Neural cell (in vitro differentiated cells): Measurements from ENCODE around the gene DCLK1. TPM values are rescaled to one million over a fixed set of nuclear protein-coding genes. Genes with fewer than 3 reads are reported as not detected.
"Not testable (repeated sequence)": the region's sequence is repeated elsewhere in the genome, so short reads cannot be mapped to it uniquely, and the experiment has no call there.

Experiments used
- H2AFZ ChIP-seq: fragments of 200-600, 300-800 bp; sonication (generic), shearing (Covaris generic); 2 replicates; pipeline ENCODE4 v1.6.0; 2014; ENCODE audit warnings: low read depth, mild to moderate bottlenecking, antibody characterized with exemption, low read length, moderate library complexity
- H3F3A ChIP-seq: fragments of 200-600 bp; shearing (Covaris generic); 2 replicates; pipeline ENCODE4 v1.6.1; 2016; ENCODE audit warnings: mild to moderate bottlenecking, moderate library complexity, mixed read lengths, antibody characterized with exemption, low read length; ENCODE audit not compliant: insufficient read depth, poor library complexity, severe bottlenecking
- H3K27ac ChIP-seq: fragments of 200-600, 300-800 bp; sonication (generic), shearing (Covaris generic); 2 replicates; pipeline ENCODE4 v1.5.1; 2014; ENCODE audit warnings: mild to moderate bottlenecking, low read length, moderate library complexity
- H3K27me3 ChIP-seq: fragments of 300-800, 200-600 bp; sonication (generic), shearing (Covaris generic); 2 replicates; pipeline ENCODE4 v1.6.0; 2014; ENCODE audit warnings: mild to moderate bottlenecking, low read depth, low read length, moderate library complexity; ENCODE audit not compliant: insufficient read depth
- H3K36me3 ChIP-seq: fragments of 300-800, 200-600 bp; sonication (generic), shearing (Covaris generic); 2 replicates; pipeline ENCODE4 v1.5.1; 2014; ENCODE audit warnings: mild to moderate bottlenecking, antibody characterized with exemption, low read length, moderate library complexity; ENCODE audit not compliant: insufficient read depth
- H3K4me2 ChIP-seq: fragments of 300-800, 200-600 bp; sonication (generic), shearing (Covaris generic); 2 replicates; pipeline ENCODE4 v1.6.0; 2014; ENCODE audit warnings: mild to moderate bottlenecking, low read length
- H3K4me3 ChIP-seq: fragments of 300-800, 200-600 bp; sonication (generic), shearing (Covaris generic); 2 replicates; pipeline ENCODE4 v1.5.1; 2014; ENCODE audit warnings: mild to moderate bottlenecking, low read length, moderate library complexity
- H3K79me2 ChIP-seq: fragments of 200-600 bp; shearing (Covaris generic); replicated peaks from 2 replicates; pipeline ENCODE4 v1.6.0; 2014; ENCODE audit warnings: mild to moderate bottlenecking, low read length, moderate library complexity; ENCODE audit not compliant: insufficient read depth
- H3K9ac ChIP-seq: fragments of 300-800, 200-600 bp; sonication (generic), shearing (Covaris generic); 2 replicates; pipeline ENCODE4 v1.6.1; 2016; ENCODE audit warnings: mild to moderate bottlenecking, low read length, mixed read lengths
- H3K9me2 ChIP-seq: fragments of 200-600 bp; shearing (Covaris generic); 2 replicates; pipeline ENCODE4 v1.6.1; 2016; ENCODE audit warnings: mild to moderate bottlenecking, low read length, mixed read lengths; ENCODE audit not compliant: insufficient read depth
- H3K9me3 ChIP-seq: fragments of 200-600, 300-800 bp; sonication (generic), shearing (Covaris generic); 2 replicates; pipeline ENCODE4 v1.6.1; 2016; ENCODE audit warnings: mild to moderate bottlenecking, mixed run types, low read length, moderate library complexity, mixed read lengths
- H4K20me1 ChIP-seq: fragments of 200-600 bp; shearing (Covaris generic); 2 replicates; pipeline ENCODE4 v1.6.1; 2016; ENCODE audit warnings: mild to moderate bottlenecking, mixed run types; ENCODE audit not compliant: insufficient read depth
- EP300 ChIP-seq: fragments of 450-650 bp; conservative IDR thresholded peaks from 2 replicates; pipeline ENCODE4 v1.6.1; 2014; ENCODE audit warnings: antibody characterized with exemption, mild to moderate bottlenecking, moderate library complexity; ENCODE audit not compliant: poor library complexity, severe bottlenecking
- EZH2 ChIP-seq: fragments of 200-600, 300-800 bp; shearing (Covaris generic), sonication (generic); IDR thresholded peaks from 2 replicates; pipeline ENCODE4 v1.6.1; 2014; ENCODE audit warnings: antibody characterized with exemption, low read length, borderline replicate concordance, mild to moderate bottlenecking; ENCODE audit not compliant: insufficient read depth, poor library complexity, severe bottlenecking
- MXI1 ChIP-seq: fragments of 450-650 bp; conservative IDR thresholded peaks from 2 replicates; pipeline ENCODE4 v1.6.1; 2014; ENCODE audit warnings: antibody characterized with exemption, mild to moderate bottlenecking; ENCODE audit not compliant: poor library complexity, severe bottlenecking
- POLR2AphosphoS5 ChIP-seq: IDR thresholded peaks from 2 replicates; pipeline ENCODE4 v1.6.1; 2012
- RAD21 ChIP-seq: fragments of 450-650 bp; conservative IDR thresholded peaks from 2 replicates; pipeline ENCODE4 v1.6.1; 2014; ENCODE audit warnings: antibody characterized with exemption, mild to moderate bottlenecking, moderate library complexity
- SMC3 ChIP-seq: fragments of 450-650 bp; conservative IDR thresholded peaks from 2 replicates; pipeline ENCODE4 v1.6.1; 2014; ENCODE audit warnings: antibody characterized with exemption, mild to moderate bottlenecking, moderate library complexity; ENCODE audit not compliant: poor library complexity
- TAF1 ChIP-seq: IDR thresholded peaks from 2 replicates; pipeline ENCODE4 v1.6.1; 2012; ENCODE audit warnings: low read depth
- polyA plus RNA-seq: library from polyadenylated mRNA; depleted of rRNA; stranded (reverse); fragments of >200 nt; gene quantifications from 2 replicates; pipeline ENCODE4 v1.2.3, GENCODE V29; 2014
- TF ChIP-seq, protein P1 (sequence below): IDR thresholded peaks from 2 replicates; pipeline ENCODE4 v1.6.1; 2012; ENCODE audit warnings: borderline replicate concordance
- TF ChIP-seq, protein P2 (sequence below): fragments of 450-650 bp; IDR thresholded peaks from 2 replicates; pipeline ENCODE4 v1.5.1; 2014; ENCODE audit warnings: antibody characterized with exemption, mild to moderate bottlenecking, moderate library complexity; ENCODE audit not compliant: poor library complexity, severe bottlenecking

The DCLK1 gene
- polyA plus RNA-seq, 1 donor from 2014 or later = 124 TPM

GRCh38 chr13:35977060-35977459 lies 154.1 kb downstream of the DCLK1 start:
- Histone ChIP-seq H3K9me3 (no peaks in the 10 kb centered on the region), H3K9ac (no peak overlapping the region), H2AFZ (no peak overlapping the region), H3K4me3 (peak overlapping the region; percentile 14), H3K9me2 (no peaks in the 10 kb centered on the region), H3K27ac (peak overlapping the region; percentile 81), H3K79me2 (peaks cover 34% of the 10 kb centered on the region), H4K20me1 (no peaks in the 10 kb centered on the region), H3K27me3 (no peaks in the 10 kb centered on the region), H3K36me3 (peaks cover 4% of the 10 kb centered on the region), H3K4me2 (no peak overlapping the region), H3F3A (peaks cover 5% of the 10 kb centered on the region)
- TF ChIP-seq RAD21 (no peak), TAF1 (no peak), POLR2AphosphoS5 (no peak)
- TF ChIP-seq, protein P1, sequence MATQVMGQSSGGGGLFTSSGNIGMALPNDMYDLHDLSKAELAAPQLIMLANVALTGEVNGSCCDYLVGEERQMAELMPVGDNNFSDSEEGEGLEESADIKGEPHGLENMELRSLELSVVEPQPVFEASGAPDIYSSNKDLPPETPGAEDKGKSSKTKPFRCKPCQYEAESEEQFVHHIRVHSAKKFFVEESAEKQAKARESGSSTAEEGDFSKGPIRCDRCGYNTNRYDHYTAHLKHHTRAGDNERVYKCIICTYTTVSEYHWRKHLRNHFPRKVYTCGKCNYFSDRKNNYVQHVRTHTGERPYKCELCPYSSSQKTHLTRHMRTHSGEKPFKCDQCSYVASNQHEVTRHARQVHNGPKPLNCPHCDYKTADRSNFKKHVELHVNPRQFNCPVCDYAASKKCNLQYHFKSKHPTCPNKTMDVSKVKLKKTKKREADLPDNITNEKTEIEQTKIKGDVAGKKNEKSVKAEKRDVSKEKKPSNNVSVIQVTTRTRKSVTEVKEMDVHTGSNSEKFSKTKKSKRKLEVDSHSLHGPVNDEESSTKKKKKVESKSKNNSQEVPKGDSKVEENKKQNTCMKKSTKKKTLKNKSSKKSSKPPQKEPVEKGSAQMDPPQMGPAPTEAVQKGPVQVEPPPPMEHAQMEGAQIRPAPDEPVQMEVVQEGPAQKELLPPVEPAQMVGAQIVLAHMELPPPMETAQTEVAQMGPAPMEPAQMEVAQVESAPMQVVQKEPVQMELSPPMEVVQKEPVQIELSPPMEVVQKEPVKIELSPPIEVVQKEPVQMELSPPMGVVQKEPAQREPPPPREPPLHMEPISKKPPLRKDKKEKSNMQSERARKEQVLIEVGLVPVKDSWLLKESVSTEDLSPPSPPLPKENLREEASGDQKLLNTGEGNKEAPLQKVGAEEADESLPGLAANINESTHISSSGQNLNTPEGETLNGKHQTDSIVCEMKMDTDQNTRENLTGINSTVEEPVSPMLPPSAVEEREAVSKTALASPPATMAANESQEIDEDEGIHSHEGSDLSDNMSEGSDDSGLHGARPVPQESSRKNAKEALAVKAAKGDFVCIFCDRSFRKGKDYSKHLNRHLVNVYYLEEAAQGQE = no peak

GRCh38 chr13:35976126-35976525 lies 155.1 kb downstream of the DCLK1 start:
- Histone ChIP-seq H3K4me3 (no peak overlapping the region), H3F3A (peaks cover 5% of the 10 kb centered on the region), H2AFZ (no peak overlapping the region), H3K9me2 (no peaks in the 10 kb centered on the region), H3K4me2 (no peak overlapping the region), H3K27ac (no peak overlapping the region), H3K79me2 (peaks cover 24% of the 10 kb centered on the region), H3K9me3 (no peaks in the 10 kb centered on the region), H3K36me3 (peaks cover 4% of the 10 kb centered on the region), H4K20me1 (no peaks in the 10 kb centered on the region), H3K27me3 (no peaks in the 10 kb centered on the region), H3K9ac (no peak overlapping the region)
- no peak for TF ChIP-seq EP300
- TF ChIP-seq, protein P2, sequence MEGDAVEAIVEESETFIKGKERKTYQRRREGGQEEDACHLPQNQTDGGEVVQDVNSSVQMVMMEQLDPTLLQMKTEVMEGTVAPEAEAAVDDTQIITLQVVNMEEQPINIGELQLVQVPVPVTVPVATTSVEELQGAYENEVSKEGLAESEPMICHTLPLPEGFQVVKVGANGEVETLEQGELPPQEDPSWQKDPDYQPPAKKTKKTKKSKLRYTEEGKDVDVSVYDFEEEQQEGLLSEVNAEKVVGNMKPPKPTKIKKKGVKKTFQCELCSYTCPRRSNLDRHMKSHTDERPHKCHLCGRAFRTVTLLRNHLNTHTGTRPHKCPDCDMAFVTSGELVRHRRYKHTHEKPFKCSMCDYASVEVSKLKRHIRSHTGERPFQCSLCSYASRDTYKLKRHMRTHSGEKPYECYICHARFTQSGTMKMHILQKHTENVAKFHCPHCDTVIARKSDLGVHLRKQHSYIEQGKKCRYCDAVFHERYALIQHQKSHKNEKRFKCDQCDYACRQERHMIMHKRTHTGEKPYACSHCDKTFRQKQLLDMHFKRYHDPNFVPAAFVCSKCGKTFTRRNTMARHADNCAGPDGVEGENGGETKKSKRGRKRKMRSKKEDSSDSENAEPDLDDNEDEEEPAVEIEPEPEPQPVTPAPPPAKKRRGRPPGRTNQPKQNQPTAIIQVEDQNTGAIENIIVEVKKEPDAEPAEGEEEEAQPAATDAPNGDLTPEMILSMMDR = no peak
- TF ChIP-seq EZH2 = no peak
- TF ChIP-seq SMC3 = no peak
- no peak for TF ChIP-seq RAD21
- TF ChIP-seq, protein P1 = no peak
- TF ChIP-seq MXI1 = no peak
- TF ChIP-seq POLR2AphosphoS5 = no peak
- TF ChIP-seq TAF1 = no peak

DNA sequence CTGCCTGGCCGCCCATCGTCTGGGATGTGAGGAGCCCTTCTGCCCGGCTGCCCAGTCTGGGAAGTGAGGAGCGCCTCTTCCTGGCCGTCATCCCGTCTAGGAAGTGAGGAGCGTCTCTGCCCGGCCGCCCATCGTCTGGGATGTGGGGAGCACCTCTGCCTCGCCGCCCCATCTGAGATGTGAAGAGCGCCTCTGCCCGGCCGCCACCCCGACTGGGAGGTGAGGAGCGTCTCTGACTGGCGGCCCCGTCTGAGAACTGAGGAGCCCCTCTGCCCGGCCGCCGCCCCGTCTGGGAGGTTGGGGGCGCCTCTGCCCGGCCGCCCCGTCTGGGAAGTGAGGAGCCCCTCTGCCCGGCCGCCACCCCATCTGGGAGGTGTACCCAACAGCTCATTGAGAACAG lies 164.2 kb downstream of the DCLK1 start:
- H3K27ac ChIP-seq, H3K9me2 ChIP-seq, H3K27me3 ChIP-seq: not testable (repeated sequence)

More for the DNA sequence above, 164.2 kb downstream of the DCLK1 start:
- not testable (repeated sequence) for H2AFZ ChIP-seq, H3K4me3 ChIP-seq, H3F3A ChIP-seq, H3K9ac ChIP-seq, H3K9me3 ChIP-seq, H4K20me1 ChIP-seq, H3K4me2 ChIP-seq, H3K79me2 ChIP-seq, H3K36me3 ChIP-seq
